ENCODE data around the gene TECPR1.

GRCh38 chr7:98202367-98203195, 49.5 kb downstream of the TECPR1 start:
- TF ChIP-seq CTCF (conservative IDR thresholded peaks at IDR 0.05 in 1 of 2, IDR thresholded peaks at IDR 0.05 in 1 of 2; ENCODE audit: low read depth in 1 of 2, low read length in 2 of 2) (no peak), EZH2 (IDR thresholded peaks at IDR 0.05; ENCODE audit: low read length, missing control alignments) (no peak)
